GM23338 (cell line): ENCODE measurements around the gene CD19. TPM values are rescaled to one million over a fixed set of nuclear protein-coding genes. Genes with fewer than 3 reads are reported as not detected.

Experiments used
- ATAC-seq: fragments of 200-7000 bp; cut with Tn5 transposase; 3 replicates; pipeline ENCODE4 v1.9.1; 2020
- DNase-seq: peaks from one replicate; pipeline ENCODE4 v3.0.0-alpha.2; 2015; ENCODE audit warnings: low spot score
- H2AFZ ChIP-seq: fragments of 200-600 bp; sonication (generic); 2 replicates; pipeline ENCODE4 v1.8.0; 2016; ENCODE audit warnings: antibody characterized with exemption, mild to moderate bottlenecking, moderate library complexity
- H3F3A ChIP-seq: fragments of 200-600 bp; sonication (generic); replicated peaks from 2 replicates; pipeline ENCODE4 v1.8.0; 2017; ENCODE audit warnings: antibody characterized with exemption, mixed run types, low read depth
- H3K27ac ChIP-seq: fragments of 200-600 bp; sonication (generic); 2 replicates; pipeline ENCODE4 v1.6.1; 2016; ENCODE audit warnings: low read depth
- H3K27me3 ChIP-seq: fragments of 200-600 bp; sonication (generic); 2 replicates; pipeline ENCODE4 v1.8.0; 2016; ENCODE audit warnings: mild to moderate bottlenecking, mixed run types, moderate library complexity; ENCODE audit not compliant: insufficient read depth
- H3K36me3 ChIP-seq: fragments of 200-600 bp; sonication (generic); 2 replicates; pipeline ENCODE4 v1.8.0; 2016; ENCODE audit warnings: mild to moderate bottlenecking; ENCODE audit not compliant: insufficient read depth
- H3K4me1 ChIP-seq: fragments of 200-600 bp; sonication (generic); 2 replicates; pipeline ENCODE4 v1.8.0; 2016; ENCODE audit warnings: mild to moderate bottlenecking, moderate library complexity; ENCODE audit not compliant: insufficient read depth
- H3K4me2 ChIP-seq: fragments of 200-600 bp; sonication (generic); 2 replicates; pipeline ENCODE4 v1.7.1; 2017; ENCODE audit warnings: mixed run types
- H3K4me3 ChIP-seq: fragments of 200-600 bp; sonication (generic); 2 replicates; pipeline ENCODE4 v1.6.1; 2016; ENCODE audit warnings: mixed run types
- H3K79me2 ChIP-seq: fragments of 200-600 bp; sonication (generic); replicated peaks from 2 replicates; pipeline ENCODE4 v1.8.0; 2017; ENCODE audit warnings: mild to moderate bottlenecking; ENCODE audit not compliant: insufficient read depth
- H3K9me2 ChIP-seq: fragments of 200-600 bp; sonication (generic); 2 replicates; pipeline ENCODE4 v1.8.0; 2017; ENCODE audit not compliant: insufficient read depth
- H4K20me1 ChIP-seq: fragments of 200-600 bp; sonication (generic); replicated peaks from 2 replicates; pipeline ENCODE4 v1.8.0; 2017; ENCODE audit warnings: mild to moderate bottlenecking; ENCODE audit not compliant: insufficient read depth
- H3K27ac Mint-ChIP-seq: 2 replicates; pipeline ENCODE4 v1.8.0; 2020; ENCODE audit warnings: inconsistent platforms, mild to moderate bottlenecking, moderate library complexity, mixed read lengths
- H3K27me3 Mint-ChIP-seq: 3 replicates; pipeline ENCODE4 v1.8.0; 2022; ENCODE audit warnings: low read depth, mild to moderate bottlenecking, moderate library complexity, mixed read lengths, inconsistent platforms; ENCODE audit not compliant: insufficient read depth, poor library complexity
- H3K36me3 Mint-ChIP-seq: 3 replicates; pipeline ENCODE4 v1.8.0; 2021; ENCODE audit warnings: low read depth, mild to moderate bottlenecking, inconsistent platforms, moderate library complexity, mixed read lengths
- H3K4me1 Mint-ChIP-seq: 3 replicates; pipeline ENCODE4 v1.8.0; 2020; ENCODE audit warnings: mild to moderate bottlenecking, inconsistent platforms, mixed read lengths
- H3K4me3 Mint-ChIP-seq: 3 replicates; pipeline ENCODE4 v1.8.0; 2021; ENCODE audit warnings: moderate library complexity, mild to moderate bottlenecking, inconsistent platforms, mixed read lengths
- H3K9me3 Mint-ChIP-seq: 3 replicates; pipeline ENCODE4 v1.8.0; 2020; ENCODE audit warnings: moderate library complexity, mild to moderate bottlenecking, inconsistent platforms, mixed read lengths
- CREB1 ChIP-seq: fragments of 250-450 bp; sonication (Bioruptor Pico); IDR thresholded peaks from 2 replicates; pipeline ENCODE4 v1.5.0; 2020; ENCODE audit warnings: low read depth, mild to moderate bottlenecking, moderate library complexity
- EZH2 ChIP-seq: fragments of 200-600 bp; sonication (generic); IDR thresholded peaks from one replicate; pipeline ENCODE4 v1.8.0; 2017; ENCODE audit warnings: antibody characterized with exemption, mild to moderate bottlenecking, low read depth; ENCODE audit not compliant: unreplicated experiment
- JUNB ChIP-seq: IDR thresholded peaks from one replicate; pipeline ENCODE4 v1.6.1; 2016; ENCODE audit warnings: antibody characterized with exemption; ENCODE audit not compliant: unreplicated experiment
- NANOG ChIP-seq: IDR thresholded peaks from 2 replicates; pipeline ENCODE4 v1.6.1; 2016; ENCODE audit warnings: antibody characterized with exemption, borderline replicate concordance
- POLR2AphosphoS5 ChIP-seq: IDR thresholded peaks from 2 replicates; pipeline ENCODE4 v1.6.1; 2016; ENCODE audit warnings: antibody characterized with exemption, low read depth
- STAT1 ChIP-seq: IDR thresholded peaks from one replicate; pipeline ENCODE4 v1.6.1; 2016; ENCODE audit warnings: antibody characterized with exemption; ENCODE audit not compliant: unreplicated experiment
- ZNF114 ChIP-seq: fragments of 250-450 bp; sonication (Bioruptor Pico); IDR thresholded peaks from 2 replicates; pipeline ENCODE4 v1.5.0; 2020; ENCODE audit warnings: mild to moderate bottlenecking, moderate library complexity
- ZNF331 ChIP-seq: fragments of 250-450 bp; sonication (Bioruptor Pico); IDR thresholded peaks from 2 replicates; pipeline ENCODE4 v1.5.0; 2020; ENCODE audit warnings: low read depth, mild to moderate bottlenecking, moderate library complexity
- polyA plus RNA-seq: library from polyadenylated mRNA; unstranded; fragments of >200 nt; fragmentation: Nextera tagmentation; extraction: Ambion mirVana; gene quantifications from 2 replicates; pipeline ENCODE4 v1.2.1, GENCODE V29; 2016
- total RNA-seq: library from RNA; depleted of rRNA; stranded (reverse); fragments of >200 nt; shearing (Covaris generic); gene quantifications from 2 replicates; pipeline ENCODE4 v1.2.3, GENCODE V29; 2014
- TF ChIP-seq, protein P1 (sequence below): IDR thresholded peaks from one replicate; pipeline ENCODE4 v1.6.1; 2018; ENCODE audit warnings: antibody characterized with exemption; ENCODE audit not compliant: unreplicated experiment
- TF ChIP-seq, protein P2 (sequence below), 2 experiments: fragments of 200-600 bp in 1 of 2; sonication (generic) in 1 of 2; conservative IDR thresholded peaks; 2 replicates each; pipeline versions ENCODE4 v1.5.1 to v1.6.1; 2016 to 2017; ENCODE audit warnings: antibody characterized with exemption in 2 of 2, low read depth in 2 of 2, mild to moderate bottlenecking in 2 of 2, moderate library complexity in 1 of 2
- TF ChIP-seq, protein P3 (sequence below): fragments of 250-450 bp; sonication (Bioruptor Pico); IDR thresholded peaks from 2 replicates; pipeline ENCODE4 v1.5.0; 2020; ENCODE audit warnings: mild to moderate bottlenecking, moderate library complexity
- TF ChIP-seq, protein P4 (sequence below): IDR thresholded peaks from 2 replicates; pipeline ENCODE4 v1.6.1; 2016; ENCODE audit warnings: antibody characterized with exemption

The CD19 gene
- total and polyA plus RNA-seq, 2 experiments from 2014 or later, result 0.83 to 1.9 TPM

DNA sequence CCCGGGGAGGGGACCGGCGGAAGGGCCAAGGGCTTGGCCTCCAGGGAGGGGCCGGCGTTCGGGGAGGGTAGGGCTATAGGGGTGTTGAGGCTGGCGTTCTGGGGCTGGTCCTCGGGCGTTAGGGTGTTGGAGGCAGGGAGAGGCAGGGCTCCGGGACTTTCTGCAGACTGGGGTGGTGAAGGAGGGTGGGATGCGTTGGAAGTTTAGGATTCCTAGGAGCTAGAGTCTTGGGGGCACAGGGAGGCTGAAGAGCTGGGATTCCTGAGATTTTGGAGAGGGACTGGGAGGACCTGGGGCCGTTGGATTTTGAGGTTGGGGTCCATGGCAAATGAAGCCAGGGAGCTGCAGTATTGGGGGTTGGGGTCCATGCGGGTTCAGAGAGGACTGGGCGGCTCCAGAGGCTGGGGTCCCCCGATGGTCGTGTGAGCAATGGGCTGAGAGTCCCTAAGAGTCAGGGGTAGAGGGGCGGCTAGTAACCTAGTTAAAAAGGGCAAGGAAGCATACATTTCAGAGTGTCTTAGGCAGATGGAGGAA, 19.7 kb downstream of the CD19 start (continued):
- TF ChIP-seq, protein P1, sequence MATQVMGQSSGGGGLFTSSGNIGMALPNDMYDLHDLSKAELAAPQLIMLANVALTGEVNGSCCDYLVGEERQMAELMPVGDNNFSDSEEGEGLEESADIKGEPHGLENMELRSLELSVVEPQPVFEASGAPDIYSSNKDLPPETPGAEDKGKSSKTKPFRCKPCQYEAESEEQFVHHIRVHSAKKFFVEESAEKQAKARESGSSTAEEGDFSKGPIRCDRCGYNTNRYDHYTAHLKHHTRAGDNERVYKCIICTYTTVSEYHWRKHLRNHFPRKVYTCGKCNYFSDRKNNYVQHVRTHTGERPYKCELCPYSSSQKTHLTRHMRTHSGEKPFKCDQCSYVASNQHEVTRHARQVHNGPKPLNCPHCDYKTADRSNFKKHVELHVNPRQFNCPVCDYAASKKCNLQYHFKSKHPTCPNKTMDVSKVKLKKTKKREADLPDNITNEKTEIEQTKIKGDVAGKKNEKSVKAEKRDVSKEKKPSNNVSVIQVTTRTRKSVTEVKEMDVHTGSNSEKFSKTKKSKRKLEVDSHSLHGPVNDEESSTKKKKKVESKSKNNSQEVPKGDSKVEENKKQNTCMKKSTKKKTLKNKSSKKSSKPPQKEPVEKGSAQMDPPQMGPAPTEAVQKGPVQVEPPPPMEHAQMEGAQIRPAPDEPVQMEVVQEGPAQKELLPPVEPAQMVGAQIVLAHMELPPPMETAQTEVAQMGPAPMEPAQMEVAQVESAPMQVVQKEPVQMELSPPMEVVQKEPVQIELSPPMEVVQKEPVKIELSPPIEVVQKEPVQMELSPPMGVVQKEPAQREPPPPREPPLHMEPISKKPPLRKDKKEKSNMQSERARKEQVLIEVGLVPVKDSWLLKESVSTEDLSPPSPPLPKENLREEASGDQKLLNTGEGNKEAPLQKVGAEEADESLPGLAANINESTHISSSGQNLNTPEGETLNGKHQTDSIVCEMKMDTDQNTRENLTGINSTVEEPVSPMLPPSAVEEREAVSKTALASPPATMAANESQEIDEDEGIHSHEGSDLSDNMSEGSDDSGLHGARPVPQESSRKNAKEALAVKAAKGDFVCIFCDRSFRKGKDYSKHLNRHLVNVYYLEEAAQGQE, result no peak
- TF ChIP-seq EZH2, result no peak
- TF ChIP-seq, protein P2, sequence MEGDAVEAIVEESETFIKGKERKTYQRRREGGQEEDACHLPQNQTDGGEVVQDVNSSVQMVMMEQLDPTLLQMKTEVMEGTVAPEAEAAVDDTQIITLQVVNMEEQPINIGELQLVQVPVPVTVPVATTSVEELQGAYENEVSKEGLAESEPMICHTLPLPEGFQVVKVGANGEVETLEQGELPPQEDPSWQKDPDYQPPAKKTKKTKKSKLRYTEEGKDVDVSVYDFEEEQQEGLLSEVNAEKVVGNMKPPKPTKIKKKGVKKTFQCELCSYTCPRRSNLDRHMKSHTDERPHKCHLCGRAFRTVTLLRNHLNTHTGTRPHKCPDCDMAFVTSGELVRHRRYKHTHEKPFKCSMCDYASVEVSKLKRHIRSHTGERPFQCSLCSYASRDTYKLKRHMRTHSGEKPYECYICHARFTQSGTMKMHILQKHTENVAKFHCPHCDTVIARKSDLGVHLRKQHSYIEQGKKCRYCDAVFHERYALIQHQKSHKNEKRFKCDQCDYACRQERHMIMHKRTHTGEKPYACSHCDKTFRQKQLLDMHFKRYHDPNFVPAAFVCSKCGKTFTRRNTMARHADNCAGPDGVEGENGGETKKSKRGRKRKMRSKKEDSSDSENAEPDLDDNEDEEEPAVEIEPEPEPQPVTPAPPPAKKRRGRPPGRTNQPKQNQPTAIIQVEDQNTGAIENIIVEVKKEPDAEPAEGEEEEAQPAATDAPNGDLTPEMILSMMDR (conservative IDR thresholded peaks at IDR 0.05; ENCODE audit: low read depth in 2 of 2), result no peak
- no peak for TF ChIP-seq NANOG
- TF ChIP-seq STAT1, result no peak

DNA sequence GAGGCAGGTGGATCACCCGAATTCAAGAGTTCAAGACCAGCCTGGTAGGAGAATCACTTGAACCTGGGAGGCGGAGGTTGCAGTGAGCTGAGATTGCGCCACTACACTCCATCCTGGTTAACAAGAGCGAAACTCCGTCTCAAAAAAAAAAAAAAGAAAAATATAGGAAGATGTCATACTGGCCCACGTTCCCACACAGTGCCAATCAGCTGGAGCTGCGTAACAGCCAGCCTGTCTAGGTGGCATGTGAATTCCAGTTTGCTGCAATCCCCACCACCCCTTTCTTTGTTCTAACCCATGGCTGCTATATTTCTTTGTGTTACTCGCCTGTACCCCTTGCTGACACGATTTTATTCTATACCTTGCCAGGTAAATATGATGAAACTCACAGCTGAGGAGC, 26.4 kb downstream of the CD19 start:
- Histone ChIP-seq H3K4me1 (no peaks in the 10 kb centered on the region), H3K79me2 (peaks cover 9% of the 10 kb centered on the region), H3K4me3 (no peak overlapping the region), H3K27ac (no peak overlapping the region), H3F3A (no peaks in the 10 kb centered on the region), H2AFZ (no peak overlapping the region), H3K27me3 (no peaks in the 10 kb centered on the region), H3K4me2 (no peak overlapping the region), H3K9me2 (no peaks in the 10 kb centered on the region), H4K20me1 (peaks cover 15% of the 10 kb centered on the region), H3K36me3 (peaks cover 61% of the 10 kb centered on the region)
- no peak overlapping the region for H3K27ac Mint-ChIP-seq
- H3K36me3 Mint-ChIP-seq, result peaks cover 83% of the 10 kb centered on the region
- H3K27me3 Mint-ChIP-seq, result peaks cover 3% of the 10 kb centered on the region
- no peak for ATAC-seq
- no peak overlapping the region for H3K4me3 Mint-ChIP-seq
- DNase-seq, result no peak
- no peaks in the 10 kb centered on the region for H3K9me3 Mint-ChIP-seq
- no peaks in the 10 kb centered on the region for H3K4me1 Mint-ChIP-seq
- no peak for TF ChIP-seq ZNF331 (CRISPR knock-in tag)
- TF ChIP-seq JUNB, result no peak
- no peak for TF ChIP-seq EZH2
- TF ChIP-seq CREB1 (CRISPR knock-in tag), result no peak
- no peak for TF ChIP-seq STAT1
- TF ChIP-seq, protein P3, sequence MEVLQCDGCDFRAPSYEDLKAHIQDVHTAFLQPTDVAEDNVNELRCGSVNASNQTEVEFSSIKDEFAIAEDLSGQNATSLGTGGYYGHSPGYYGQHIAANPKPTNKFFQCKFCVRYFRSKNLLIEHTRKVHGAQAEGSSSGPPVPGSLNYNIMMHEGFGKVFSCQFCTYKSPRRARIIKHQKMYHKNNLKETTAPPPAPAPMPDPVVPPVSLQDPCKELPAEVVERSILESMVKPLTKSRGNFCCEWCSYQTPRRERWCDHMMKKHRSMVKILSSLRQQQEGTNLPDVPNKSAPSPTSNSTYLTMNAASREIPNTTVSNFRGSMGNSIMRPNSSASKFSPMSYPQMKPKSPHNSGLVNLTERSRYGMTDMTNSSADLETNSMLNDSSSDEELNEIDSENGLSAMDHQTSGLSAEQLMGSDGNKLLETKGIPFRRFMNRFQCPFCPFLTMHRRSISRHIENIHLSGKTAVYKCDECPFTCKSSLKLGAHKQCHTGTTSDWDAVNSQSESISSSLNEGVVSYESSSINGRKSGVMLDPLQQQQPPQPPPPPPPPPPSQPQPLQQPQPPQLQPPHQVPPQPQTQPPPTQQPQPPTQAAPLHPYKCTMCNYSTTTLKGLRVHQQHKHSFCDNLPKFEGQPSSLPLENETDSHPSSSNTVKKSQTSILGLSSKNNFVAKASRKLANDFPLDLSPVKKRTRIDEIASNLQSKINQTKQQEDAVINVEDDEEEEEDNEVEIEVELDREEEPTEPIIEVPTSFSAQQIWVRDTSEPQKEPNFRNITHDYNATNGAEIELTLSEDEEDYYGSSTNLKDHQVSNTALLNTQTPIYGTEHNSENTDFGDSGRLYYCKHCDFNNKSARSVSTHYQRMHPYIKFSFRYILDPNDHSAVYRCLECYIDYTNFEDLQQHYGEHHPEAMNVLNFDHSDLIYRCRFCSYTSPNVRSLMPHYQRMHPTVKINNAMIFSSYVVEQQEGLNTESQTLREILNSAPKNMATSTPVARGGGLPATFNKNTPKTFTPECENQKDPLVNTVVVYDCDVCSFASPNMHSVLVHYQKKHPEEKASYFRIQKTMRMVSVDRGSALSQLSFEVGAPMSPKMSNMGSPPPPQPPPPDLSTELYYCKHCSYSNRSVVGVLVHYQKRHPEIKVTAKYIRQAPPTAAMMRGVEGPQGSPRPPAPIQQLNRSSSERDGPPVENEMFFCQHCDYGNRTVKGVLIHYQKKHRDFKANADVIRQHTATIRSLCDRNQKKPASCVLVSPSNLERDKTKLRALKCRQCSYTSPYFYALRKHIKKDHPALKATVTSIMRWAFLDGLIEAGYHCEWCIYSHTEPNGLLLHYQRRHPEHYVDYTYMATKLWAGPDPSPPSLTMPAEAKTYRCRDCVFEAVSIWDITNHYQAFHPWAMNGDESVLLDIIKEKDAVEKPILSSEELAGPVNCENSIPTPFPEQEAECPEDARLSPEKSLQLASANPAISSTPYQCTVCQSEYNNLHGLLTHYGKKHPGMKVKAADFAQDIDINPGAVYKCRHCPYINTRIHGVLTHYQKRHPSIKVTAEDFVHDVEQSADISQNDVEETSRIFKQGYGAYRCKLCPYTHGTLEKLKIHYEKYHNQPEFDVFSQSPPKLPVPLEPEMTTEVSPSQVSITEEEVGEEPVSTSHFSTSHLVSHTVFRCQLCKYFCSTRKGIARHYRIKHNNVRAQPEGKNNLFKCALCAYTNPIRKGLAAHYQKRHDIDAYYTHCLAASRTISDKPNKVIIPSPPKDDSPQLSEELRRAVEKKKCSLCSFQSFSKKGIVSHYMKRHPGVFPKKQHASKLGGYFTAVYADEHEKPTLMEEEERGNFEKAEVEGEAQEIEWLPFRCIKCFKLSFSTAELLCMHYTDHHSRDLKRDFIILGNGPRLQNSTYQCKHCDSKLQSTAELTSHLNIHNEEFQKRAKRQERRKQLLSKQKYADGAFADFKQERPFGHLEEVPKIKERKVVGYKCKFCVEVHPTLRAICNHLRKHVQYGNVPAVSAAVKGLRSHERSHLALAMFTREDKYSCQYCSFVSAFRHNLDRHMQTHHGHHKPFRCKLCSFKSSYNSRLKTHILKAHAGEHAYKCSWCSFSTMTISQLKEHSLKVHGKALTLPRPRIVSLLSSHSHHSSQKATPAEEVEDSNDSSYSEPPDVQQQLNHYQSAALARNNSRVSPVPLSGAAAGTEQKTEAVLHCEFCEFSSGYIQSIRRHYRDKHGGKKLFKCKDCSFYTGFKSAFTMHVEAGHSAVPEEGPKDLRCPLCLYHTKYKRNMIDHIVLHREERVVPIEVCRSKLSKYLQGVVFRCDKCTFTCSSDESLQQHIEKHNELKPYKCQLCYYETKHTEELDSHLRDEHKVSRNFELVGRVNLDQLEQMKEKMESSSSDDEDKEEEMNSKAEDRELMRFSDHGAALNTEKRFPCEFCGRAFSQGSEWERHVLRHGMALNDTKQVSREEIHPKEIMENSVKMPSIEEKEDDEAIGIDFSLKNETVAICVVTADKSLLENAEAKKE, result no peak
- TF ChIP-seq POLR2AphosphoS5, result no peak
- TF ChIP-seq, protein P4, sequence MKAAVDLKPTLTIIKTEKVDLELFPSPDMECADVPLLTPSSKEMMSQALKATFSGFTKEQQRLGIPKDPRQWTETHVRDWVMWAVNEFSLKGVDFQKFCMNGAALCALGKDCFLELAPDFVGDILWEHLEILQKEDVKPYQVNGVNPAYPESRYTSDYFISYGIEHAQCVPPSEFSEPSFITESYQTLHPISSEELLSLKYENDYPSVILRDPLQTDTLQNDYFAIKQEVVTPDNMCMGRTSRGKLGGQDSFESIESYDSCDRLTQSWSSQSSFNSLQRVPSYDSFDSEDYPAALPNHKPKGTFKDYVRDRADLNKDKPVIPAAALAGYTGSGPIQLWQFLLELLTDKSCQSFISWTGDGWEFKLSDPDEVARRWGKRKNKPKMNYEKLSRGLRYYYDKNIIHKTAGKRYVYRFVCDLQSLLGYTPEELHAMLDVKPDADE, result no peak
- no peak for TF ChIP-seq ZNF114 (CRISPR knock-in tag)
